ENCODE measurements around the gene EHBP1L1.

GRCh38 chr11:65528819-65529350 is 47.0 kb upstream of the EHBP1L1 start:
- TF ChIP-seq ZNF775 (CRISPR knock-in tag; IDR thresholded peaks at IDR 0.05; ENCODE audit: borderline replicate concordance) = no peak
- no peak for TF ChIP-seq ZNF776 (CRISPR knock-in tag; IDR thresholded peaks at IDR 0.05)
- TF ChIP-seq ETV6 (CRISPR knock-in tag; conservative IDR thresholded peaks at IDR 0.05) = no peak
- no peak for TF ChIP-seq CTCF (CRISPR knock-in tag; IDR thresholded peaks at IDR 0.05)
- TF ChIP-seq E2F1 (CRISPR knock-in tag; IDR thresholded peaks at IDR 0.05) = no peak
- TF ChIP-seq, protein P1, sequence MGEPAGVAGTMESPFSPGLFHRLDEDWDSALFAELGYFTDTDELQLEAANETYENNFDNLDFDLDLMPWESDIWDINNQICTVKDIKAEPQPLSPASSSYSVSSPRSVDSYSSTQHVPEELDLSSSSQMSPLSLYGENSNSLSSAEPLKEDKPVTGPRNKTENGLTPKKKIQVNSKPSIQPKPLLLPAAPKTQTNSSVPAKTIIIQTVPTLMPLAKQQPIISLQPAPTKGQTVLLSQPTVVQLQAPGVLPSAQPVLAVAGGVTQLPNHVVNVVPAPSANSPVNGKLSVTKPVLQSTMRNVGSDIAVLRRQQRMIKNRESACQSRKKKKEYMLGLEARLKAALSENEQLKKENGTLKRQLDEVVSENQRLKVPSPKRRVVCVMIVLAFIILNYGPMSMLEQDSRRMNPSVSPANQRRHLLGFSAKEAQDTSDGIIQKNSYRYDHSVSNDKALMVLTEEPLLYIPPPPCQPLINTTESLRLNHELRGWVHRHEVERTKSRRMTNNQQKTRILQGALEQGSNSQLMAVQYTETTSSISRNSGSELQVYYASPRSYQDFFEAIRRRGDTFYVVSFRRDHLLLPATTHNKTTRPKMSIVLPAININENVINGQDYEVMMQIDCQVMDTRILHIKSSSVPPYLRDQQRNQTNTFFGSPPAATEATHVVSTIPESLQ (CRISPR knock-in tag; conservative IDR thresholded peaks at IDR 0.05) = no peak
- TF ChIP-seq ZNF766 (CRISPR knock-in tag; IDR thresholded peaks at IDR 0.05; ENCODE audit: borderline replicate concordance) = no peak
- no peak for TF ChIP-seq SYNCRIP (IDR thresholded peaks at IDR 0.05; ENCODE audit: insufficient read depth, low read depth, low read length)
- no peak; the same call in 1 of the 2 replicates for TF ChIP-seq POLR2AphosphoS5 (IDR thresholded peaks at IDR 0.05; ENCODE audit: low read depth, low read length)
- no peak for TF ChIP-seq SALL2 (CRISPR knock-in tag; IDR thresholded peaks at IDR 0.05)
- no peak for TF ChIP-seq EZH2 (conservative IDR thresholded peaks at IDR 0.05; ENCODE audit: low read depth, low read length)
- TF ChIP-seq TBP (CRISPR knock-in tag; IDR thresholded peaks at IDR 0.05) = no peak
- no peak for TF ChIP-seq CCAR2 (optimal IDR thresholded peaks at IDR 0.05; ENCODE audit: low read depth, low read length)
- no peak for TF ChIP-seq KLF9 (CRISPR knock-in tag; IDR thresholded peaks at IDR 0.05; ENCODE audit: low read depth)

All from HepG2 (cell line).